WERI-Rb-1 (cell line): ENCODE results near the gene LILRA5.

Source experiments
- DNase-seq: peaks from one replicate; pipeline ENCODE4 v3.0.0-alpha.2; 2020
- H3K27ac ChIP-seq: fragments of 250-450 bp; sonication (Bioruptor Pico); 2 replicates; pipeline ENCODE4 v1.5.1; 2020; ENCODE audit warnings: mild to moderate bottlenecking, moderate library complexity
- H3K27me3 ChIP-seq: fragments of 250-450 bp; sonication (Bioruptor Pico); 2 replicates; pipeline ENCODE4 v1.5.1; 2021; ENCODE audit warnings: mild to moderate bottlenecking, low read depth, moderate library complexity; ENCODE audit not compliant: insufficient read depth, severe bottlenecking
- H3K36me3 ChIP-seq: fragments of 250-450 bp; sonication (Bioruptor Pico); 2 replicates; pipeline ENCODE4 v1.5.1; 2020; ENCODE audit warnings: mild to moderate bottlenecking, moderate library complexity
- H3K4me3 ChIP-seq: 2 replicates; pipeline ENCODE4 v1.5.1; 2011; ENCODE audit warnings: low read depth, mild to moderate bottlenecking, control low read depth, low read length
- H3K9me3 ChIP-seq: fragments of 250-450 bp; sonication (Bioruptor Pico); 2 replicates; pipeline ENCODE4 v1.5.1; 2021; ENCODE audit warnings: mild to moderate bottlenecking, moderate library complexity; ENCODE audit not compliant: severe bottlenecking
- TF ChIP-seq, protein P1 (sequence below): IDR thresholded peaks from 2 replicates; pipeline ENCODE4 v1.5.1; 2011; ENCODE audit warnings: low read depth, mild to moderate bottlenecking, control low read depth, inconsistent platforms, low read length

Gene LILRA5

DNA sequence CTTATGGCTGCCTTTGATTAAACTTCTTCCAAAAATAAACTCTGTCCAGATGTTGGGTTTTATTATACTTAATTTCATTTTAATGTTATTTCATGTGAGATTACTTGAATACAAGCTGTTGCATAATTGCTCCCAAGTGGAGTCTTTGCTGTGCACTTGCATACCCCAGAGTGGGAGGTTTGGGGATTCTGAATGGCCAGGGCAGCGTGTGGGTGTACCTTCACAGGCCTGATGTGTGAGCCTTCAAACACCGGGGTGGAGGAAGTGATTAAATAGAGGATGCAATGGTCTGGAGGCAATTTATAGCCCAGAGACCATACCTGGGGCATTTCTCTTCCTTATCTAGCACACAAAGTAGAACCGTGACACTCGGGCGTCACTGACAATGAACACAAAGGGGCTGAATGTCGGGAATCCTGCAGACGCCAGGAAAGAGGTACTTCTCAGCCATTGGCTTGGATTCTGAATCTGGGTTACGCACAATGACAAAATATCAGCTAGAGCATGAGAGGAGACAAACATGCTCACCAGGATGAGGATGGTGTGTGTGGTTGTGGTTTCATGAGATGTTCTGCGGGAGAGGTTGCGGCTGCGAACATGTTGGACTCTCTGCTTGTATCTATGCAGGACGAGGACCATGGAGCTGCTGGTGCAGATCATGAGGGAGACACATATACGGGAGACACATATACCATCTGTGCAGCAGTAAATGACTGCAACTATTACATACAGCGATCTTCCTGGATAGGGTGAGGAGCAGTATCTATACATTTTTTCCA, 7.1 kb upstream of the LILRA5 start:
- no peaks in the 10 kb centered on the region for H3K36me3 ChIP-seq
- H3K27me3 ChIP-seq, result peaks cover 78% of the 10 kb centered on the region
- H3K27ac ChIP-seq, result no peak overlapping the region
- H3K9me3 ChIP-seq, result peaks cover 7% of the 10 kb centered on the region
- TF ChIP-seq, protein P1, sequence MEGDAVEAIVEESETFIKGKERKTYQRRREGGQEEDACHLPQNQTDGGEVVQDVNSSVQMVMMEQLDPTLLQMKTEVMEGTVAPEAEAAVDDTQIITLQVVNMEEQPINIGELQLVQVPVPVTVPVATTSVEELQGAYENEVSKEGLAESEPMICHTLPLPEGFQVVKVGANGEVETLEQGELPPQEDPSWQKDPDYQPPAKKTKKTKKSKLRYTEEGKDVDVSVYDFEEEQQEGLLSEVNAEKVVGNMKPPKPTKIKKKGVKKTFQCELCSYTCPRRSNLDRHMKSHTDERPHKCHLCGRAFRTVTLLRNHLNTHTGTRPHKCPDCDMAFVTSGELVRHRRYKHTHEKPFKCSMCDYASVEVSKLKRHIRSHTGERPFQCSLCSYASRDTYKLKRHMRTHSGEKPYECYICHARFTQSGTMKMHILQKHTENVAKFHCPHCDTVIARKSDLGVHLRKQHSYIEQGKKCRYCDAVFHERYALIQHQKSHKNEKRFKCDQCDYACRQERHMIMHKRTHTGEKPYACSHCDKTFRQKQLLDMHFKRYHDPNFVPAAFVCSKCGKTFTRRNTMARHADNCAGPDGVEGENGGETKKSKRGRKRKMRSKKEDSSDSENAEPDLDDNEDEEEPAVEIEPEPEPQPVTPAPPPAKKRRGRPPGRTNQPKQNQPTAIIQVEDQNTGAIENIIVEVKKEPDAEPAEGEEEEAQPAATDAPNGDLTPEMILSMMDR, result no peak
- H3K4me3 ChIP-seq, result no peak overlapping the region
- DNase-seq, result no peak

DNA sequence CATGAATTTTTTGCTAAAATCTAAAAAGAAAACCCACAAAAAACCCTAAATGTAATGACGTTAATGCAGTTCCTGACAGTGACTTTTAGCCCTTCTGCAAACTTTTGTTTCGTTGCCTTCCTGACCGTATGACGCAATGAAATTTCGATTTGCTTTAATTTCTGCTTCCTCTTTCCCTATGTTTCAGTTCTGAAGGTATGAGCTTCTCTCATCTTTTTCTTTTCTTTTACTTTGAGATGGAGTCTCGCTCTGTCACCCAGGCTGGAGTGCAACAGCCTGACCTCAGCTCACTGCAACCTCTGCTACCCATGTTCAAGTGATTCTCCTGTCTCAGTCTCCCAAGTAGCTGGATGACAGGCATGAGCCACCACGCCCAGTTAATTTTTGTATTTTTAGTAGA, 6.1 kb upstream of the LILRA5 start:
- H3K36me3 ChIP-seq, result no peaks in the 10 kb centered on the region
- H3K27me3 ChIP-seq, result peaks cover 78% of the 10 kb centered on the region
- no peak overlapping the region for H3K27ac ChIP-seq
- DNase-seq, result no peak
- no peak overlapping the region for H3K4me3 ChIP-seq
- peaks cover 10% of the 10 kb centered on the region for H3K9me3 ChIP-seq
- TF ChIP-seq, protein P1, result no peak

DNA sequence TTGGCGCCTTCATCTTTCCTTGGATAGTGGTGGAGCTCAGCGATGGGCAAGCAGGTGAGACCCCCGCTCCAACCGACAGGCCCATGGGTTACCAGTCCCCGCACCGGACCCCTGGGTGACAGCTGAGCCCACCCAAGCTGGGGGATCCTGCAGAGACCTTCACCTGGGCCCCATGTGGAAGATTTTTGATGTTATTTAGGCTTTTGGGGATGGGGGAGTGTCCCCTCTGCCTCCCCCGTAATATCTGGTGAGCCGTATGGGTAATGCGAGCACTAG, 4.9 kb upstream of the LILRA5 start:
- peaks cover 80% of the 10 kb centered on the region for H3K27me3 ChIP-seq
- peaks cover 13% of the 10 kb centered on the region for H3K9me3 ChIP-seq
- no peaks in the 10 kb centered on the region for H3K36me3 ChIP-seq
- DNase-seq, result no peak
- TF ChIP-seq, protein P1, result no peak
- no peak overlapping the region for H3K27ac ChIP-seq
- no peak overlapping the region for H3K4me3 ChIP-seq

DNA sequence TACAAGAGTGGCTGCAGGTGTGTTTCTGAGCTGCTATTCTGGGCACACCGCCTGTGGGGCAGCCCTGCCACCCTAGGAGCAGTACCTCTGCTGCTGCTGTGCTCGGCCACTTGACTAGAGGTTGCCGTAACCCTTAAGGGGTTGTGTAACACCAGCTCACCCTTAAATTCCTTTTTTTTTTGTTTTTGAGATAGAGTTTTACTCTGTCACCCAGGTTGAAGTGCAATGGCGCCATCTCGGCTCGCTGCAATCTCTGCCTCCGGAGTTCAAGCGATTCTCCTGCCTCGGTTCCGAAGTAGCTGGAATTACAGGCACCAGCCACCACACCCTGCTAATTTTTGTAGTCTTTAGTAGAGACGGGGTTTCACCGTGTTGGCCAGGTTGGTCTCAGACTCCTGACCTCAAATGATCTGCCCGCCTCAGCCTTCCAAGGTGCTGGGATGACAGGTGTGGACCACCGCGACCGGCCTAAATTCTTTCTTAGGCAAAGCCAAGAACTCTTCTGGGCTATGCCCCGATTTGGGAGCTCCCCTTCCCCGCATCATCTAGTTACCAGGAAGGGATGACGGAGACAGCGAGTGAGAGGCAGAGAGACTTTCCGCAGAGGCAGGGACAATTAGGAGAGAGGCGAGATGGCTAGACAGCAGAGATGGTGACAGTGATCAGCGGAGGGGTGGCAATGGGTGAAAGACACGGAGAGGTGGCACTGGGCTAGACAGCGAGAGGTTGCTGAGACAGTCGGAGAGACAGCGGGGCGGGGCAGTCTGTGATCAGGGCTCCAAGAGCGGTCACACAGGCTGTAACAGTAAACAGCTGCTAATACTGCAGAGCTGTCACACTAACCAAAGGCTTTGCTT, 4.4 kb upstream of the LILRA5 start:
- Histone ChIP-seq H3K27ac (no peak overlapping the region), H3K27me3 (peaks cover 84% of the 10 kb centered on the region), H3K9me3 (peaks cover 12% of the 10 kb centered on the region), H3K36me3 (no peaks in the 10 kb centered on the region), H3K4me3 (no peak overlapping the region)
- DNase-seq, result no peak
- TF ChIP-seq, protein P1, result no peak

DNA sequence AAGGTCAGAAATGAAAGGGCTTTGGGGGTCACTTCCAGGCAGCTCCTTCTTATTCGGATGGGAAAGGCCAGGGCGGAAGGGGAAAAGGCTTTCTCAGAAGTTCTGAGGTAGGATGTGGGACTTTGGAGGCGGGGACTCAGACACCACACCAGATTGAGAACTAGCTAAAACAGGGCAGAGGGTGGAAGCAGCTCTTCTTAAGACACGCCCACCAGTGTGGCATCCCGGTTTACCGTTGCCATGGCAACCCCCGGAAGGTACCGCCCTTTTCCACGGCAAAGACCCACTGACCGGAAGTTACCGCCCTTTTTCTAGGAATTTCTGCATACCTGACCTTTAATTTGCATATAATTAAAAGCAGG, 3.8 kb upstream of the LILRA5 start:
- Histone ChIP-seq H3K9me3 (peaks cover 9% of the 10 kb centered on the region), H3K36me3 (no peaks in the 10 kb centered on the region), H3K27me3 (peaks cover 85% of the 10 kb centered on the region), H3K27ac (no peak overlapping the region), H3K4me3 (no peak overlapping the region)
- no peak for DNase-seq
- TF ChIP-seq, protein P1, result no peak

DNA sequence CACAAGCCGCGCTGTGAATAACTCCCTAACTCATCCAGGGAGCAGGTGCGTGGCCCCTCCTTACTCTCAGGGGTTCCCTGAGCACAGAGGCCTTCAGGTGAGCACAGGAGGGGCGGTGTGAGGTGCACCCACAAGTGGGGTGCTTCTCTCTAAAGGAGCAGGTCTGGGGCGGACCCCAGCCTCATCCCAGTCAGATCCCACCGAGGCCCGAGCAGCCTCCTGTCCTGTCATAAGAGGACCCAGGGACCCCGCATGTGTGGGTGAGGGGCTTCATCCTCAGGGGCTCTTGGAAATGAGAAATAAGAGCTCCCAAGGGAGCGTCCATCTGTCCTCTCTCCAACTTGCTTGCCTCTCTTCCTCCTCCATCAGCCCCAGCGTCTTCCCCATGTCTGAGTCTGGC, 3.0 kb upstream of the LILRA5 start:
- peaks cover 7% of the 10 kb centered on the region for H3K9me3 ChIP-seq
- H3K36me3 ChIP-seq, result no peaks in the 10 kb centered on the region
- DNase-seq, result no peak
- no peak overlapping the region for H3K27ac ChIP-seq
- H3K27me3 ChIP-seq, result peaks cover 85% of the 10 kb centered on the region
- H3K4me3 ChIP-seq, result no peak overlapping the region
- TF ChIP-seq, protein P1, result no peak
